HEK293T (cell line): ENCODE results near the gene ZBTB44.

Source experiments
- BHLHE40 ChIP-seq: fragments of 450-650 bp; IDR thresholded peaks from 2 replicates; pipeline ENCODE4 v1.6.1; 2016; ENCODE audit warnings: mild to moderate bottlenecking, moderate library complexity, borderline replicate concordance
- CTBP1 ChIP-seq: fragments of 450-650 bp; IDR thresholded peaks from 2 replicates; pipeline ENCODE4 v1.6.1; 2016; ENCODE audit warnings: borderline replicate concordance
- FOXK2 ChIP-seq: fragments of 450-650 bp; IDR thresholded peaks from 2 replicates; pipeline ENCODE4 v1.6.1; 2016; ENCODE audit warnings: mild to moderate bottlenecking
- FOXM1 ChIP-seq: fragments of 450-650 bp; IDR thresholded peaks from 2 replicates; pipeline ENCODE4 v1.6.1; 2017; ENCODE audit warnings: mild to moderate bottlenecking, borderline replicate concordance
- HDGF ChIP-seq: fragments of 450-650 bp; IDR thresholded peaks from 2 replicates; pipeline ENCODE4 v1.6.1; 2017; ENCODE audit warnings: antibody characterized with exemption, borderline replicate concordance
- L3MBTL2 ChIP-seq: fragments of 450-650 bp; conservative IDR thresholded peaks from 2 replicates; pipeline ENCODE4 v1.6.1; 2016; ENCODE audit warnings: mild to moderate bottlenecking
- SP1 ChIP-seq: fragments of 450-650 bp; IDR thresholded peaks from 2 replicates; pipeline ENCODE4 v1.6.1; 2017
- SUZ12 ChIP-seq: fragments of 450-650 bp; IDR thresholded peaks from 2 replicates; pipeline ENCODE4 v1.6.1; 2016; ENCODE audit warnings: mild to moderate bottlenecking

DNA sequence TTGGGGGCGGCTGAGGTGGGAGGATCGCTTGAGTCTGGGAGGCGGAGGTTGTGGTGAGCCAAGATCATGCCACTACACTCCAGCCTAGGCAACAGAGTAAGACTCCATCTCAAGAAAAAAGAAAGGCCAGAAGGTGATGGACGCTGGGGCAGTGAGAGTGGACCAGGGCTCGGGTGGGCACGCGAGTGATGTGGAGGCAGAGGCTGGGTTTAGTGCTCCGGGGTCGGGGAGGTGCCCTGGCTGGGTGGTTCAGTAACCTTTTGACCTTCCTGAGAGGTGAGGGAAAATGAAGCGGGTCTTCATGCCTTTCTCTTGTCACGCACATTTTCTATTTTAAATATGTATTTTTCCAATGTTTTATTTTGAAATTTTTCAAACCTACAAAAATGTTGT lies 110.0 kb downstream of the ZBTB44 start:
- no peak for TF ChIP-seq BHLHE40
- TF ChIP-seq HDGF, result no peak
- TF ChIP-seq SP1, result no peak
- no peak for TF ChIP-seq FOXM1
- no peak for TF ChIP-seq SUZ12
- TF ChIP-seq CTBP1, result no peak
- TF ChIP-seq FOXK2, result no peak
- TF ChIP-seq L3MBTL2, result no peak
